ENCODE data around the gene SLC29A2.
"Not testable (repeated sequence)": the region's sequence is repeated elsewhere in the genome, so short reads cannot be mapped to it uniquely, and the experiment has no call there.

SLC29A2 gene

GRCh38 chr11:66333896-66334604 lies 37.5 kb downstream of the SLC29A2 start:
- DNase-seq (ENCODE audit: low spot score) = no peak

GRCh38 chr11:66333220-66333877 lies 38.2 kb downstream of the SLC29A2 start:
- no peak for DNase-seq (ENCODE audit: low spot score)

- no peak for DNase-seq (ENCODE audit: low spot score)
Observed at GRCh38 chr11:66332371-66333219, 39.0 kb downstream of the SLC29A2 start.

GRCh38 chr11:66331542-66332370 lies 39.8 kb downstream of the SLC29A2 start:
- no peak for DNase-seq (ENCODE audit: low spot score)

GRCh38 chr11:66330931-66331330 lies 40.6 kb downstream of the SLC29A2 start:
- DNase-seq (ENCODE audit: low spot score) = no peak

GRCh38 chr11:66329165-66329673 lies 42.3 kb downstream of the SLC29A2 start:
- DNase-seq (ENCODE audit: low spot score) = no peak

- no peak for DNase-seq (ENCODE audit: low spot score)
Observed at GRCh38 chr11:66328302-66329144, 43.0 kb downstream of the SLC29A2 start.

- no peak for DNase-seq (ENCODE audit: low spot score)
Observed at GRCh38 chr11:66328031-66328301, 43.6 kb downstream of the SLC29A2 start.

- no peak for DNase-seq (ENCODE audit: low spot score)
Observed at GRCh38 chr11:66327171-66328030, 44.2 kb downstream of the SLC29A2 start.

- no peak for DNase-seq (ENCODE audit: low spot score)
Observed at GRCh38 chr11:66326261-66327111, 45.1 kb downstream of the SLC29A2 start.

GRCh38 chr11:66325263-66325671 lies 46.3 kb downstream of the SLC29A2 start:
- no peak for DNase-seq (ENCODE audit: low spot score)

GRCh38 chr11:66324664-66325063 lies 46.9 kb downstream of the SLC29A2 start:
- DNase-seq (ENCODE audit: low spot score) = no peak

GRCh38 chr11:66323684-66324083 lies 47.9 kb downstream of the SLC29A2 start:
- no peak for DNase-seq (ENCODE audit: low spot score)

GRCh38 chr11:66322732-66323427 lies 48.7 kb downstream of the SLC29A2 start:
- no peak for DNase-seq (ENCODE audit: low spot score)

GRCh38 chr11:66321606-66322005 lies 50.0 kb downstream of the SLC29A2 start:
- no peak for DNase-seq (ENCODE audit: low spot score)

- not testable (repeated sequence) for DNase-seq (ENCODE audit: low spot score)
Observed at GRCh38 chr11:66320748-66321147, 50.8 kb downstream of the SLC29A2 start.

- DNase-seq (ENCODE audit: low spot score) = not testable (repeated sequence)
Observed at GRCh38 chr11:66320289-66320688, 51.3 kb downstream of the SLC29A2 start.

- DNase-seq (ENCODE audit: low spot score) = no peak
Observed at GRCh38 chr11:66318600-66318970, 53.0 kb downstream of the SLC29A2 start.
